DND-41 (cell line): Measurements from ENCODE around the gene MSX2.

ENCODE experiments used
- ATAC-seq: fragments of 200-7000 bp; cut with Tn5 transposase; 3 replicates; pipeline ENCODE4 v1.9.1; 2021; ENCODE audit warnings: low read depth; ENCODE audit not compliant: insufficient read depth
- DNase-seq: peaks from one replicate; pipeline ENCODE4 v3.0.0-alpha.2; 2020
- H2AFZ ChIP-seq: 2 replicates; pipeline ENCODE4 v1.6.0; 2012; ENCODE audit warnings: low read depth, low read length
- H3K27ac ChIP-seq: 2 replicates; pipeline ENCODE4 v1.5.1; 2012; ENCODE audit warnings: low read length, inconsistent platforms
- H3K27me3 ChIP-seq: fragments of 200-600 bp; sonication (generic); 2 replicates; pipeline ENCODE4 v1.6.0; 2012; ENCODE audit warnings: low read length, mild to moderate bottlenecking, inconsistent platforms; ENCODE audit not compliant: insufficient read depth, poor library complexity
- H3K36me3 ChIP-seq: 2 replicates; pipeline ENCODE4 v1.5.1; 2012; ENCODE audit warnings: low read length, inconsistent platforms; ENCODE audit not compliant: insufficient read depth
- H3K4me1 ChIP-seq: 2 replicates; pipeline ENCODE4 v1.5.1; 2012; ENCODE audit warnings: mild to moderate bottlenecking, low read length; ENCODE audit not compliant: insufficient read depth
- H3K4me2 ChIP-seq: 2 replicates; pipeline ENCODE4 v1.6.0; 2012; ENCODE audit warnings: mild to moderate bottlenecking, moderate library complexity, low read length, inconsistent platforms; ENCODE audit not compliant: insufficient read depth
- H3K4me3 ChIP-seq, 2 experiments: fragments of 200-600 bp in 1 of 2; shearing (Covaris generic) in 1 of 2; 2 replicates each; pipeline ENCODE4 v1.5.1; 2012 to 2016; ENCODE audit warnings: inconsistent platforms in 2 of 2, low read length in 2 of 2, mild to moderate bottlenecking in 2 of 2, low read depth in 1 of 2, moderate library complexity in 1 of 2
- H3K79me2 ChIP-seq: 2 replicates; pipeline ENCODE4 v1.6.0; 2012; ENCODE audit warnings: low read length, inconsistent platforms; ENCODE audit not compliant: insufficient read depth
- H3K9ac ChIP-seq: 2 replicates; pipeline ENCODE4 v1.6.0; 2012; ENCODE audit warnings: low read depth, mild to moderate bottlenecking, inconsistent platforms, low read length, moderate library complexity
- H3K9me3 ChIP-seq: 2 replicates; pipeline ENCODE4 v1.5.1; 2012; ENCODE audit warnings: low read length, moderate library complexity, mild to moderate bottlenecking, inconsistent platforms; ENCODE audit not compliant: insufficient read depth, severe bottlenecking
- H4K20me1 ChIP-seq: 2 replicates; pipeline ENCODE4 v1.6.0; 2012; ENCODE audit warnings: low read length; ENCODE audit not compliant: insufficient read depth
- EZH2 ChIP-seq: IDR thresholded peaks from 3 replicates; pipeline ENCODE4 v1.6.1; 2012; ENCODE audit warnings: borderline replicate concordance, low read depth, mild to moderate bottlenecking, moderate library complexity, low read length, inconsistent platforms; ENCODE audit not compliant: severe bottlenecking
- TF ChIP-seq, protein P1 (sequence below): IDR thresholded peaks from 2 replicates; pipeline ENCODE4 v1.5.1; 2012; ENCODE audit warnings: borderline replicate concordance, low read length, moderate library complexity, mild to moderate bottlenecking; ENCODE audit not compliant: poor library complexity, severe bottlenecking; ENCODE audit errors: extremely low read depth

MSX2 gene

DNA sequence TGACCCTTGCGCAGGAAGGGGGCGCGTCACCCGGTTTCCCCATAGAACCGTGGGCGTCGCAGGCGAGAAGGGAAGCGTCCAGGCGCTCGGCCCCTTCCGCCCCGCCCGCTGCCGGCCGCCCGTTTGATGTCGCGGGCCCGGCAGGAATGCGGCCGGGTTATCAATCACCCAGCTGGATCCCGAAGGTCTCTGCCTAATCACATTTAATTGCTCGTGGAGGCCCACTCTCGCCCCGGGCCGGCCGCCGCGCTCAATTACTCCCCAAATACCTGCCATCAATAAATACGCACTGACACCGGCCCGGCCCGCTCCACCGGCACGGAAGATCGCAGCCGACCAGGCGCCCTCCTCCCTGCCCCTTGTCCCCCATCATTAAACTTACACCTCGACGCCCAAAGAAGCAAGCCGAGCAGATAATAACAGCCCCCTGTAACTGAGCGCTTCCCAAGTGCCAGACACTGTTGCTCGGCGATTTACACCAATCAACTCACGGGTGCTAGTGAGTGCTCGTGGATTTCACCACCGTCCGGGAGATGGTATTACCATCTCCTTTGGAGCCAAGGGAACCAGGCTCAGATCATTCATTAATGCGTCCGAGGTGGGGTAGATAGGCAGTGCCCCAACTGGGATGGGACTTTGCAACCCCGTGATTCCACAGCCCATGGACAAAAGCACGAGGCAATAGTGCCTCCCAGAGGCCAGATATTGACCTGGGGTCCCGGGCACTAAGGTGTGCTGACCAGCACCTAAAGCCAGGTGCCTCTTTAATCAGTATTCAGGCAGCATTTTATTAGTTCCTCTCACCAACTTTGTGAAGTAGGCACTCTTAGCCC lies 11.3 kb downstream of the MSX2 start:
- TF ChIP-seq, protein P1, sequence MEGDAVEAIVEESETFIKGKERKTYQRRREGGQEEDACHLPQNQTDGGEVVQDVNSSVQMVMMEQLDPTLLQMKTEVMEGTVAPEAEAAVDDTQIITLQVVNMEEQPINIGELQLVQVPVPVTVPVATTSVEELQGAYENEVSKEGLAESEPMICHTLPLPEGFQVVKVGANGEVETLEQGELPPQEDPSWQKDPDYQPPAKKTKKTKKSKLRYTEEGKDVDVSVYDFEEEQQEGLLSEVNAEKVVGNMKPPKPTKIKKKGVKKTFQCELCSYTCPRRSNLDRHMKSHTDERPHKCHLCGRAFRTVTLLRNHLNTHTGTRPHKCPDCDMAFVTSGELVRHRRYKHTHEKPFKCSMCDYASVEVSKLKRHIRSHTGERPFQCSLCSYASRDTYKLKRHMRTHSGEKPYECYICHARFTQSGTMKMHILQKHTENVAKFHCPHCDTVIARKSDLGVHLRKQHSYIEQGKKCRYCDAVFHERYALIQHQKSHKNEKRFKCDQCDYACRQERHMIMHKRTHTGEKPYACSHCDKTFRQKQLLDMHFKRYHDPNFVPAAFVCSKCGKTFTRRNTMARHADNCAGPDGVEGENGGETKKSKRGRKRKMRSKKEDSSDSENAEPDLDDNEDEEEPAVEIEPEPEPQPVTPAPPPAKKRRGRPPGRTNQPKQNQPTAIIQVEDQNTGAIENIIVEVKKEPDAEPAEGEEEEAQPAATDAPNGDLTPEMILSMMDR, result no peak
- TF ChIP-seq EZH2, result no peak
- ATAC-seq (no peak), DNase-seq (no peak)
- no peak overlapping the region for H3K4me3 ChIP-seq
- H3K79me2 ChIP-seq, result no peaks in the 10 kb centered on the region
- H3K27ac ChIP-seq, result no peak overlapping the region
- no peaks in the 10 kb centered on the region for H4K20me1 ChIP-seq
- no peak overlapping the region for H3K4me2 ChIP-seq
- no peak overlapping the region for H3K9ac ChIP-seq
- no peaks in the 10 kb centered on the region for H3K9me3 ChIP-seq
- no peak overlapping the region for H2AFZ ChIP-seq
- no peaks in the 10 kb centered on the region for H3K4me1 ChIP-seq
- no peaks in the 10 kb centered on the region for H3K27me3 ChIP-seq
- H3K36me3 ChIP-seq, result no peaks in the 10 kb centered on the region

DNA sequence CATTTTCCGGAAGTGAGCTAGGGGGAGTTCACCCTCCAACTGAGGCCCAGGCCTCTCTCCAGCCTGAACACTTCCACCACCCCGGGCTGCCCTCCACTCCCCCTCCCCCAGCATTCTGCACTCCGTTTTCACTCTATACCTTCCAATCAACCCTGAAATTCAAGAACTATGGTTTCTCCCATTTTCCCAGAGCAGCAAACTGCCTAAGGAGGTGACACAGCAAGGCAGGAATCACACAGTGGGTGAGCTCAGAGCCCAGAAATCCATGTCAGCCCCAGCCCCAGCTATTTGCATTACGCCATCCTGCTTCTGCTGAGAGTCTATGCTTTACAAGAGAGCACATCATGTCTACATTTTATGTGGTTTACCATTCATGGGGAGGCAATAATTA lies 11.9 kb downstream of the MSX2 start:
- Histone ChIP-seq H3K27me3 (no peaks in the 10 kb centered on the region), H3K27ac (no peak overlapping the region), H3K9ac (no peak overlapping the region), H3K36me3 (no peaks in the 10 kb centered on the region), H3K4me2 (no peak overlapping the region), H4K20me1 (no peaks in the 10 kb centered on the region), H3K4me1 (no peaks in the 10 kb centered on the region), H2AFZ (no peak overlapping the region), H3K9me3 (no peaks in the 10 kb centered on the region), H3K79me2 (no peaks in the 10 kb centered on the region), H3K4me3 (no peak overlapping the region)
- no peak for ATAC-seq
- DNase-seq, result no peak
- TF ChIP-seq, protein P1, result no peak
- no peak for TF ChIP-seq EZH2

DNA sequence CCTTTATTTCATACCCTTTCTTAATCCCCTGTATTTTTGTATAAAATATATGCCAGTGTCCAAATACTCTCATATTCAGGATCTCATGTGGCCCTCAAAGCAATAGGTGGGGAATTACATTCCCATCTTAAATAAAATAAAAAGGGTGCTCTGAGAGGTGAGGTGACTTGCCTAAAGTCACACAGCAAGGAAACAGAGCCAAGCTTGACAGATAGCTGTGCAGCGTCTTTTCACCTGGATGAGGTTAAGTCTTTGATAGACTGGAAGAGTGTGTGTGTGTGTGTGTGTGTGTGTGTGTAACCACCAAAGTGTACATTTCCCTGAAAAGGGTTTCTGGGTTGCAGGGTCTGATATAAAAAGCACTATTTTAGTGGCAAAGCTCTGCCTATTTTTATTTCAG lies 12.4 kb downstream of the MSX2 start:
- no peak for DNase-seq
- Histone ChIP-seq H3K27ac (no peak overlapping the region), H3K27me3 (no peaks in the 10 kb centered on the region)

More for the DNA sequence above, 12.4 kb downstream of the MSX2 start:
- no peak overlapping the region for H3K4me2 ChIP-seq
- H3K4me1 ChIP-seq, result no peaks in the 10 kb centered on the region
- no peak overlapping the region for H3K4me3 ChIP-seq
- H3K36me3 ChIP-seq, result no peaks in the 10 kb centered on the region
- no peaks in the 10 kb centered on the region for H3K79me2 ChIP-seq
- ATAC-seq, result no peak
- no peak overlapping the region for H3K9ac ChIP-seq
- H2AFZ ChIP-seq, result no peak overlapping the region
- H4K20me1 ChIP-seq, result no peaks in the 10 kb centered on the region
- TF ChIP-seq, protein P1, result no peak
- no peak for TF ChIP-seq EZH2
- H3K9me3 ChIP-seq, result no peaks in the 10 kb centered on the region
